Limb (tissue), 2 donors: Measurements from ENCODE around the gene PXDN.
A peak's percentile ranks its signal among the peaks of the same experiment; 100 is the strongest.
"Not testable (repeated sequence)": the region's sequence is repeated elsewhere in the genome, so short reads cannot be mapped to it uniquely, and the experiment has no call there.

Experiments used
- DNase-seq, 2 donors: peaks; one replicate each; pipeline ENCODE4 v3.0.0-alpha.2; 2016; ENCODE audit errors: extremely low spot score in 2 of 2

The PXDN gene

GRCh38 chr2:1774929-1775328, 30.6 kb upstream of the PXDN start:
- DNase-seq: no peak

GRCh38 chr2:1773883-1774282, 29.6 kb upstream of the PXDN start:
- no peak for DNase-seq

- DNase-seq: no peak
Observed at GRCh38 chr2:1772471-1773267, 28.4 kb upstream of the PXDN start.

GRCh38 chr2:1771626-1772280, 27.4 kb upstream of the PXDN start:
- DNase-seq: no peak

- DNase-seq: no peak
Observed at GRCh38 chr2:1770566-1771380, 26.5 kb upstream of the PXDN start.

GRCh38 chr2:1769703-1770422, 25.5 kb upstream of the PXDN start:
- DNase-seq: peak in 1 of 2 donors; percentile 69

- no peak for DNase-seq
Observed at GRCh38 chr2:1767939-1768691, 23.8 kb upstream of the PXDN start.

GRCh38 chr2:1766851-1767811, 22.8 kb upstream of the PXDN start:
- DNase-seq: no peak

GRCh38 chr2:1766425-1766824, 22.1 kb upstream of the PXDN start:
- no peak for DNase-seq

- DNase-seq: not testable (repeated sequence)
Observed at GRCh38 chr2:1765201-1765600, 20.9 kb upstream of the PXDN start.

- no peak for DNase-seq
Observed at GRCh38 chr2:1759611-1759930, 15.3 kb upstream of the PXDN start.

- no peak for DNase-seq
Observed at GRCh38 chr2:1758774-1759610, 14.7 kb upstream of the PXDN start.

- no peak for DNase-seq
Observed at GRCh38 chr2:1758171-1758570, 13.9 kb upstream of the PXDN start.

GRCh38 chr2:1757567-1757966, 13.3 kb upstream of the PXDN start:
- DNase-seq: no peak

GRCh38 chr2:1757146-1757545, 12.8 kb upstream of the PXDN start:
- not testable (repeated sequence) for DNase-seq

GRCh38 chr2:1756456-1756855, 12.1 kb upstream of the PXDN start:
- no peak for DNase-seq

- DNase-seq: no peak
Observed at GRCh38 chr2:1755436-1756191, 11.3 kb upstream of the PXDN start.
